SJSA1 (cell line): Measurements from ENCODE around the gene ARL8A. TPM values are rescaled to one million over a fixed set of nuclear protein-coding genes. Genes with fewer than 3 reads are reported as not detected.
A peak's percentile ranks its signal among the peaks of the same experiment; 100 is the strongest.
"Not testable (repeated sequence)": the region's sequence is repeated elsewhere in the genome, so short reads cannot be mapped to it uniquely, and the experiment has no call there.

Experiments used
- DNase-seq, 2 experiments: peaks; one replicate each; pipeline ENCODE4 v3.0.0-alpha.2; 2015 to 2020; ENCODE audit warnings: low spot score in 2 of 2, low read depth in 1 of 2
- H3K27ac ChIP-seq: fragments of 250-450 bp; sonication (Bioruptor Pico); 2 replicates; pipeline ENCODE4 v1.5.1; 2020; ENCODE audit warnings: mild to moderate bottlenecking, moderate library complexity
- H3K27me3 ChIP-seq: fragments of 250-450 bp; sonication (Bioruptor Pico); replicated peaks from 2 replicates; pipeline ENCODE4 v1.5.1; 2020; ENCODE audit warnings: mild to moderate bottlenecking, moderate library complexity
- H3K36me3 ChIP-seq: fragments of 250-450 bp; sonication (Bioruptor Pico); 2 replicates; pipeline ENCODE4 v1.5.1; 2020; ENCODE audit warnings: mild to moderate bottlenecking
- H3K4me1 ChIP-seq: fragments of 250-450 bp; sonication (Bioruptor Pico); replicated peaks from 2 replicates; pipeline ENCODE4 v1.6.1; 2021; ENCODE audit warnings: mild to moderate bottlenecking
- H3K4me3 ChIP-seq: fragments of 250-450 bp; sonication (Bioruptor Pico); 2 replicates; pipeline ENCODE4 v1.5.1; 2020; ENCODE audit warnings: mild to moderate bottlenecking
- H3K9me3 ChIP-seq: fragments of 250-450 bp; sonication (Bioruptor Pico); replicated peaks from 2 replicates; pipeline ENCODE4 v1.5.1; 2020; ENCODE audit warnings: mild to moderate bottlenecking
- total RNA-seq: library from RNA; depleted of rRNA; stranded (reverse); fragments of >200 nt; shearing (Covaris generic); gene quantifications from 2 replicates; pipeline ENCODE4 v1.2.3, GENCODE V29; 2014

Gene ARL8A
- total RNA-seq, 1 experiment from 2014 or later, result 31.7 TPM

DNA sequence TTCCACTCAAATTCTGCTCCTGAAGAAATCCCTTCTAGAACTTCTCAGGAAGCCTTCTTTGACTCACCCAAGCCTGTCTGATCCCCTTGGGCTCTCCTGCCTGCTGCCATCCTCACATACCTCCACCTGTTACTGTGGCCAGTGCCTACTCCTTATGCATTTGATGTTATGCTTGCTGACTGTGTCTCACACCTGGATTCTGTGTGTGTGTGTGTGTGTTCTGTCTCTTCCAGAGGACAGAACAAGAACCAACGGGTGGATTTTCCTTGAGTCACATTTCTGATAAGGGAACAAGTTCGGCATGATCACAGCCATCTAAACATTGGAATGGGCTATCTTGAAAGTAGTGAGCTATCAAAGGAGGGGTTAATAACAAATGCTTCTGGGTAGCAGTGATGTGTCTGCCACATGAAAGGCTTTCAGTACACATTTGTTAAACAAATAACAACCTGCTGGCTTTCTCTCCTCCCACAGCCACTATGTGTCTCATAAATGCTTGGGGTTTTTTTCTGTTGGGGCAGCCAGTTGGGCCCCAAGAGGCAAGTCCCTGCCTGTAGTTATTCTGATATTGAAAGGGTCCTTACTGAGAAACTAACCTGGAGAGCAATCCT lies 30.7 kb downstream of the ARL8A start:
- no peak overlapping the region for H3K4me3 ChIP-seq
- no peaks in the 10 kb centered on the region for H3K36me3 ChIP-seq
- DNase-seq, result no peak
- no peaks in the 10 kb centered on the region for H3K27me3 ChIP-seq
- H3K4me1 ChIP-seq, result peaks cover 24% of the 10 kb centered on the region
- no peak overlapping the region for H3K27ac ChIP-seq
- H3K9me3 ChIP-seq, result no peaks in the 10 kb centered on the region

DNA sequence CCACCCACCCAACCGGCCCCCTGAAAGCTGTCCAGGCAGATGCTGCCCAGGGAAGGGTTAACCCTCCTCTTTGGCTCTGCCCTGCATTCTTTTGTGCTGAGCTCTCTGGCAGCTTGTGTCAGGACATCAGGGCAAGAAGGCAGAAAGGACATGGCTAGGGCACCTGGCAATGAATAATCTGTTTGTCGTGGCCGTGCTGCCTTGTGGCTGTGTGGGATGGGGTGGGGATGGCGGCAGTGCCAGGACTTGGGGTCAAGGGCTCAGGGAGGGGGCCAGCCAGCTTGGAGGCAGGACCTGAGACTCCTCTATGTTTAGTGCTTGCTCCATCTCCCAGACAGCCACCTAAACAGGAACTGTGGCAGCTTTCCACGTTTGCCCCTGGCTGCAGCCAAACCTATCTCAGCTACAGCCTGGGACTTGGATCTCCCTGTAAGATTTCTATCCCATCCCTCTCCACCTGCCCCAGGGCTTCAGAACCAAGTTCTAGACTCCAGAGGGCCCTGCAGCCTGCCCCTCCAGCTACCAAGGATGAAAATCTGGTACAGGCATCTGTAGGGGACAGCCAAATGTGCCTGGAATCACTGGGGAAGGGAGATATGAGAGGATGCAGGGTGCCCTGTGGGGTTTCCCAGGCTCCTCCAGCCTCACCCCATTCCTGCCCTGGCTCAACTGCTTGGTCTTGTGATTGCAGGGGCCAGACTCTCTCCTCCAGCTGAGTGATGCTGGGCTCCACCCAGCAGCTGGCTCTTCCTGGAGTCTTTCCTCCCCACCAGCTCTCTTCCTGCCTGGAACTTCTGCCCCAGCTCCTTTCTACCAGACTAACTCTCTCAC lies 31.5 kb downstream of the ARL8A start:
- Histone ChIP-seq H3K9me3 (no peaks in the 10 kb centered on the region), H3K36me3 (no peaks in the 10 kb centered on the region), H3K27ac (no peak overlapping the region), H3K27me3 (no peaks in the 10 kb centered on the region), H3K4me3 (no peak overlapping the region), H3K4me1 (peaks cover 16% of the 10 kb centered on the region)
- no peak for DNase-seq

GRCh38 chr1:202111589-202111988 lies 32.9 kb downstream of the ARL8A start:
- H3K36me3 ChIP-seq, H3K4me3 ChIP-seq, H3K9me3 ChIP-seq, DNase-seq, H3K27ac ChIP-seq, H3K27me3 ChIP-seq: not testable (repeated sequence)
- peaks cover 14% of the 10 kb centered on the region for H3K4me1 ChIP-seq

DNA sequence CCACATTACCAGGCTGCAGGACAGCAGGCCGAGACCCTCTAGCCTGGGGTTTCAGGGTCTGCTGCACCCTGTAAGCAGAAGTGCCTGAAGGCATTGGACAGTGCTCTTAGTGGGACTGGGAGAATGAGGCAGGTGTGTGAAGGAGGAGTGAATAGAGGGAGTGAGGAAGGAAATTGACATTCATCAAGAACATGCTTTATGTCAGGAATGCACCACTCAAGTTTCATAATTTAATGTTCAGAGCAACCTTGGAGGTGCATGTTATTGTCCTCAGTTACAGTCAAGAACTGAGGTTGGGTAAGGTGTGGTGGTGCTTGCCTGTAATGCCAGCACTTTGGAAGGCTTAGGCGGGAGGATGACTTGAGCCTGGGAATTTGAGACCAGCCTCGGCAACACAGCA lies 33.6 kb downstream of the ARL8A start:
- H3K4me3 ChIP-seq, result no peak overlapping the region
- peaks cover 20% of the 10 kb centered on the region for H3K4me1 ChIP-seq
- no peaks in the 10 kb centered on the region for H3K36me3 ChIP-seq
- H3K27me3 ChIP-seq, result no peaks in the 10 kb centered on the region
- H3K9me3 ChIP-seq, result no peaks in the 10 kb centered on the region
- no peak for DNase-seq
- no peak overlapping the region for H3K27ac ChIP-seq

- Histone ChIP-seq H3K9me3 (no peaks in the 10 kb centered on the region), H3K27me3 (no peaks in the 10 kb centered on the region), H3K36me3 (no peaks in the 10 kb centered on the region), H3K4me1 (peaks cover 24% of the 10 kb centered on the region), H3K27ac (no peak overlapping the region), H3K4me3 (no peak overlapping the region)
- DNase-seq, result no peak
Measured at GRCh38 chr1:202107801-202108731, 36.5 kb downstream of the ARL8A start.

- no peak overlapping the region for H3K4me3 ChIP-seq
- H3K4me1 ChIP-seq, result peaks cover 19% of the 10 kb centered on the region
- H3K27ac ChIP-seq, result no peak overlapping the region
- no peak for DNase-seq
- no peaks in the 10 kb centered on the region for H3K27me3 ChIP-seq
- H3K36me3 ChIP-seq, result no peaks in the 10 kb centered on the region
- no peaks in the 10 kb centered on the region for H3K9me3 ChIP-seq
Measured at GRCh38 chr1:202107321-202107761, 37.2 kb downstream of the ARL8A start.

DNA sequence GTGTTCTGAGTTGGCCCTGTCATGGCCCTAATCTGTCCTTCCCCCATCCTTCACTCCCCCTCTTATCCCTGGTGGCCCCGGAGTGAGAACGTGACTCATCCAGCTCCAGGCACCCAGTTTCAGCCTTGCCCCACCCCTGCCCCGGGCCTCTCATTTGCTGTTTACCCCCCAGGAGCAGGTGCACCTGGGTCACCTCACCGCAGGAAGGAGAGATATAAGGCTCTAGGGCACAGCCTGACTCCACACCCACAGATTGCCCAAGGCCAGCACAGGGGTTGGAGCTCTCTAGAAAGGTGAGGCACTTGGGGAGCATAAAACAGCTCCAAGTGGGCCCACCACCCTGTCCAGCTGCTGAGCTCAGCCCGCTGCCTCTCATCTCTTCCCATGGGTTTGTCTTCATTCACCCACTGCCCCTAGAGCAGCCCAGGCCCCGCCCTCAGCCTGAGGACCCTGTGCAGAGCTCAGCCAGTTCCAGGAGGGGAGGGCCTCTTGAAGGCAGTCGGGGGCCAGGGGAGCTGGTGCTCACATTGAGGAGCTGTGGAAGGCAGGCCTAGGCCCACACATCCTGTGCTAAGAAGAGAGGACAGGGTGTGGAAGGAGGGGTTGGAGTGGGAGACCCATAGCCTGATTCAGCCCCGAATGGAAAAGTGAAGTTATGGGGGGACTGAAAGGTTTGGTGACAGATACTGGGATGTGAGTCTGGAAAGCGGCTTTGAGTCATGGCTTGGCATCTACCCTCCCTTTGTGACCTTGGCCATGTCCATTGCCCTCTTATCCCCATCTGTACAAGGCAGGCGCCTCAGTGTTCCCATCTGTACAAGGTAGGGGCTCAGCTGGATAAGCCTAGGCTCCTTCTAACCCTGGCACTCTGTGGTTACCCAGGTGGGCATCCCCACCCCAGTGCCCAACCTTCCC lies 37.9 kb downstream of the ARL8A start:
- H3K9me3 ChIP-seq, result no peaks in the 10 kb centered on the region
- H3K4me3 ChIP-seq, result no peak overlapping the region
- peaks cover 19% of the 10 kb centered on the region for H3K4me1 ChIP-seq
- no peak overlapping the region for H3K27ac ChIP-seq
- no peaks in the 10 kb centered on the region for H3K36me3 ChIP-seq
- DNase-seq, result no peak
- no peaks in the 10 kb centered on the region for H3K27me3 ChIP-seq

DNA sequence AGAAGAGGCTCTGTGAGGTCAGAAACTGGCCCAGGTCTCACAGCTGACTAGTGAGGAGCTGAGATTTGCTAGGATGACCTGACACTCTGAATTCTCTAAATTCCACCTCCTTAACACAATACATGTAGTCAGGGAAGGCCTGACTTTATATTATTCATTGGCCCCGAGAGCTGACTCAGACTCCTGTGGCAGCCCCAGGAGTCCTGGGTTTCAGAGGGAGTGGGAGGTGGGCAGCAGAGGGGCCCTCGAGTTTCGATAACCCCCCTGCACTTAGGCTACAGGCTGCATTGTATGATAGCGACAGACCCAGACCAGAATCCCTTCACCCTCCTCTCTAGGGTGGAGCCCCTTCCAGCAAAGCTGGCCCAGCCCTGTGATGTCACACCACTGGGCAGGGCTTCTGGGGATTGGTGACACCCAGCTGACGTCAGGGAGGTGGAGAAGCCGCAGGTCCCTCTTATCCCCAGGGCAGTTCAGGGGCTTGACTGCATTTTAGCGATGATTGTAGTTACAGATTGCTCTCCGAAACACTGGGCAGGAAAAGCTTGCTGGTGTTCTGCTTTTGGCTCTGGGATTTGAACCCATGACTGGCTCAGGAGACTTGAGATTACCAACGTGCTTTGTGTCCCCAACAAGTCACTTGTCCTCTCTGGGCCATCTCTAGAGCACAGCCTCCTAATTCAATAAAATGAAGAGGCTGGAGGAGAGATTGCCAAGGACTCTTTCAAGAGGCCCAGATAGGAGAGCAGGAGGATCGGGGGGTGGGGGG lies 38.8 kb downstream of the ARL8A start:
- DNase-seq, result peak; percentile 67 to 87
- Histone ChIP-seq H3K27me3 (no peaks in the 10 kb centered on the region), H3K4me3 (no peak overlapping the region), H3K36me3 (no peaks in the 10 kb centered on the region), H3K4me1 (peaks cover 19% of the 10 kb centered on the region), H3K9me3 (no peaks in the 10 kb centered on the region), H3K27ac (peak overlapping the region; percentile 55)

DNA sequence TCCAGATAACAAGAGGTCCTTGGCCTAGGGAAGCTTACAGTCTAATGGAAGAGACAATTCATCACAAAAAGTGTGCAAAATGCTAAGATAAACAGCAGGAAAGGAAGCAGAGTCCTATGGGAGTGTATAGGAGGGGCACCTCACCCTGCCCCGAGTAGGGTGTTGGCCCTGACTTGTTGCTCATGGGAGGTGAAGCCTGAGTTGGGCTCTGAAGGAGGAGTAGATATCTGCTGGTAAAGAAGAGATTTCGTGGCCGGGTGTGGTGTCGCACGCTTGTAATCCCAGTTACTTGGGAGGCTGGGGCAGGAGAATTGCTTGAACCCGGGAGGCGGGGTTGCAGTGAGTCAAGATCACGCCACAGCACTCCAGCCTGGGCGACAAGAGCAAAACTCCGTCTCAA lies 40.5 kb downstream of the ARL8A start:
- H3K4me3 ChIP-seq, result no peak overlapping the region
- no peaks in the 10 kb centered on the region for H3K36me3 ChIP-seq
- H3K9me3 ChIP-seq, result no peaks in the 10 kb centered on the region
- H3K27ac ChIP-seq, result no peak overlapping the region
- peaks cover 19% of the 10 kb centered on the region for H3K4me1 ChIP-seq
- DNase-seq, result no peak
- no peaks in the 10 kb centered on the region for H3K27me3 ChIP-seq

DNA sequence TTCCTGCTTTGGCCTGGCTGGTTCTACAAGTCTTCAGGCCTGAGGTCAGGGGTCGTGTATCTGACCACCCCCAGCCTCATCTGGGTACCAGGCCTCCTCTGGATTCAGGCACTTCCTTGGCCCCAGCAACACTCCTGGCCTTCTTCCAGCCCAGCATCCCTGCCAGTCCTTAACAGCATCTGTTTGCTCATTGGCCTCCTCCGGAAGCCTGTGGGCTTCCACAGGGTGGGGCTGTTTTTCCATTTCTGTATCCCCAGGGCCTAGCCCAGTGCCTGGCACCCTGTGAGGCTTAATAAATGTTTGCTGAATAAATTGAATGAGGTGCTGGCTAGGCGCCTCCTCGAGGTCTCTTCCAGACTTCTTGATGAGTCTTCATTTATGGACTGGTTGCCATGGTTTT lies 43.4 kb downstream of the ARL8A start:
- Histone ChIP-seq H3K36me3 (no peaks in the 10 kb centered on the region), H3K4me1 (peaks cover 15% of the 10 kb centered on the region), H3K27ac (no peak overlapping the region), H3K9me3 (no peaks in the 10 kb centered on the region), H3K4me3 (no peak overlapping the region), H3K27me3 (no peaks in the 10 kb centered on the region)
- DNase-seq, result no peak

DNA sequence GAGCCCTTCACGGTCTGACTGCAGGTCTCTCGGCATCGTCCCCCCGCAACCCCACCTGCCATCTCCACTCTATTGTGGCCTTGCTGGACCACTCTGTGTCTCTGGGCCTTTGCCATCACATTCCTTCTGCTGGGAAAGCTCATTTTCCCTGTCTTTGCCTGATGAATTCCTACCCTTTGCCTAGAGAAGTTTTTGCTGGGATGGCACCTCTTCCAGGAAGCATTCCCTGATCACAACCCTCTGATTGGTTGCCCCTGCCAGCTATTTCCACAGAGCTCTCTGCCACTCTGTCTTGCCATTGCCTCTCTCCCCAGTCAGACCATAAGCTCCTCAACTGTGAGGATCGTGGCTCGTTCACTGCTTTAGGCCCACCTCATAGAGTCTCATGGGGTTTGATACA lies 50.7 kb downstream of the ARL8A start:
- Histone ChIP-seq H3K27ac (no peak overlapping the region), H3K4me3 (no peak overlapping the region), H3K36me3 (no peaks in the 10 kb centered on the region), H3K9me3 (no peaks in the 10 kb centered on the region), H3K4me1 (no peaks in the 10 kb centered on the region), H3K27me3 (no peaks in the 10 kb centered on the region)
- no peak for DNase-seq

DNA sequence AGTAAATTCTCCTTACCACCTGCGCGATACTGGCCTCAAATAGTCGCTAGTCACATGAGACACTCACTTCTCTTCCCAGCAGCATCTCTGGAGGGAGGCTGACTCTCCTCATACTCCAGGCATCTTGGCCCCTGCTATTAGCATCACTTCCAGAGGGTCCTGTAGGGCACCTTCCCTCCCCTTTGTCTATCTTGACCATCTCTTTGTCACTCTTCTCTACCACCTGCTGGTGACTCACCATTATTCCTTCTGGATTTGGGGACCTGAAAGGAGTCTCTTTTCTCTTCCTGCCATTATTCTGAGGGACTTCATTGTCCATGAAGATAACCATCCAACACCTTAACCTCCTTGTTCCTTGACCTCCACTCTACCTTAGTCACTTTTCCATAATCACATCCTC lies 53.5 kb downstream of the ARL8A start:
- no peaks in the 10 kb centered on the region for H3K36me3 ChIP-seq
- no peak overlapping the region for H3K4me3 ChIP-seq
- peaks cover 4% of the 10 kb centered on the region for H3K4me1 ChIP-seq
- no peaks in the 10 kb centered on the region for H3K27me3 ChIP-seq
- no peak for DNase-seq
- H3K9me3 ChIP-seq, result no peaks in the 10 kb centered on the region; the same call in 1 of the 2 replicates
- no peak overlapping the region for H3K27ac ChIP-seq
